ENCODE measurements around the gene LIN52. TPM values are rescaled to one million over a fixed set of nuclear protein-coding genes. Genes with fewer than 3 reads are reported as not detected.

The LIN52 gene
- total and polyA plus RNA-seq, 9 of the 15 experiments (the other 6 are each of a cell fraction or from before 2014, with no cell fraction given) = 4.6 to 11.8 (median 9.2) TPM

GRCh38 chr14:74085047-74085637 lies 386 bp downstream of the LIN52 start:
- H3K9ac ChIP-seq (ENCODE audit: insufficient read depth in 1 of 2, low read depth in 2 of 2, low read length in 2 of 2) = peak overlapping the region; percentile 91 to 96
- BruUV-seq (replicated peaks) = TSS peak; percentile 75
- peak overlapping the region; percentile 90 for H3K4me3 ChIP-seq
- CTCF ChIA-PET (ENCODE audit: low intra/inter-chr PET ratio) = no interaction called here
- intact Hi-C loops (cut with micrococcal nuclease) = no loop called here
- H3K79me2 ChIP-seq (ENCODE audit: control insufficient read depth, insufficient read depth, low read length) = peaks cover 29% of the 10 kb centered on the region
- H3K4me1 ChIP-seq (replicated peaks in 1 of 2; ENCODE audit: control insufficient read depth in 2 of 2, insufficient read depth in 2 of 2, low read length in 2 of 2) = peaks cover 11 to 13% of the 10 kb centered on the region in 2 experiments; a peak in 3 of 5 replicates
- FAIRE-seq (no peak), ATAC-seq (peak; percentile 1), DNase-seq (ENCODE audit: extremely low read depth in 1 of 4, low spot score in 3 of 4) (peak; percentile 13 to 46 (median 19))
- in situ Hi-C loops (cut with MboI) = no loop called here
- no peaks in the 10 kb centered on the region for H4K20me1 ChIP-seq (replicated peaks; ENCODE audit: control insufficient read depth, insufficient read depth, low read length)
- no peaks in the 10 kb centered on the region for H3K36me3 ChIP-seq (ENCODE audit: control insufficient read depth, insufficient read depth, low read length)
- H3K9me3 ChIP-seq (replicated peaks; ENCODE audit: control insufficient read depth, insufficient read depth, low read depth, low read length) = no peaks in the 10 kb centered on the region
- H2AFZ ChIP-seq (ENCODE audit: low read depth, low read length) = peak overlapping the region; percentile 90
- H3K27me3 ChIP-seq (ENCODE audit: control insufficient read depth in 2 of 2, insufficient read depth in 2 of 2, low read length in 2 of 2) = no peaks in the 10 kb centered on the region
- 2% methylated on average over 22 of the region's 26 CpGs for WGBS (ENCODE audit: insufficient coverage, low coverage, missing lambda C conversion rate)
- H3K27ac ChIP-seq (ENCODE audit: extremely low read depth, low read depth, low read length) = peak overlapping the region; percentile 94
- H3K4me2 ChIP-seq (ENCODE audit: insufficient read depth, low read length) = peak overlapping the region; percentile 96
- no peaks in the 10 kb centered on the region for H3K9me1 ChIP-seq (ENCODE audit: control insufficient read depth, insufficient read depth, low read length)
- POLR2A ChIA-PET = interaction anchor here (0.7 to 2.2 kb wide), 4 partner anchors 10 to 776 kb away, joined by 3 to 9 read pairs (median 4); no protein-coding TSS in a partner anchor
- TF ChIP-seq TBP (optimal IDR thresholded peaks at IDR 0.05; ENCODE audit: low read depth, low read length) = no peak
- peak; percentile 61; the same call in 1 of the 2 replicates for TF ChIP-seq TAF7 (tag; IDR thresholded peaks at IDR 0.05)
- TF ChIP-seq ZFP30 (CRISPR knock-in tag; IDR thresholded peaks at IDR 0.05; ENCODE audit: borderline replicate concordance) = no peak
- no peak for TF ChIP-seq ZBTB17 (CRISPR knock-in tag; IDR thresholded peaks at IDR 0.05)
- no peak for TF ChIP-seq TRIM25 (IDR thresholded peaks at IDR 0.05; ENCODE audit: borderline replicate concordance)
- no peak; the same call in 1 of the 2 replicates for TF ChIP-seq C11orf30 (IDR thresholded peaks at IDR 0.05; ENCODE audit: low read depth)
- peak; percentile 97 for TF ChIP-seq PHF20 (IDR thresholded peaks at IDR 0.05; ENCODE audit: partially characterized antibody)
- TF ChIP-seq NKRF (IDR thresholded peaks at IDR 0.05; ENCODE audit: borderline replicate concordance) = peak; percentile 96
- TF ChIP-seq GABPB1 (CRISPR knock-in tag; IDR thresholded peaks at IDR 0.05) = peak; percentile 52; the same call in 1 of the 2 replicates
